HCT116 (cell line): ENCODE measurements around the gene TPX2. TPM values are rescaled to one million over a fixed set of nuclear protein-coding genes. Genes with fewer than 3 reads are reported as not detected.
A peak's percentile ranks its signal among the peaks of the same experiment; 100 is the strongest.

ENCODE experiments used
- ATAC-seq: fragments of 200-7000 bp; cut with Tn5 transposase; 2 replicates; pipeline ENCODE4 v1.9.1; 2020; ENCODE audit warnings: mild to moderate bottlenecking, moderate library complexity
- BruUV-seq: library from RNA; stranded (reverse); fragments of 400-500 nt; replicated peaks from 2 replicates; lab custom pipeline; 2021; lab: Mats Ljungman, UMichigan
- CTCF ChIA-PET: fragments of 300-600 bp; sonication (Branson Sonifier 250); formaldehyde crosslinking; loops from one replicate; lab custom pipeline; 2021; ENCODE audit warnings: antibody characterized with exemption; lab: Charles Lee
- POLR2A ChIA-PET: fragments of 300-600, 350-600 bp; sonication (Branson Sonifier 250); formaldehyde crosslinking; loops from one replicate; lab custom pipeline; 2021; ENCODE audit warnings: antibody characterized with exemption; lab: Charles Lee
- RAD21 ChIA-PET, 2 experiments: fragments of 300-600 bp; sonication (Branson Sonifier 250); formaldehyde crosslinking; loops; one replicate each; lab custom pipeline; 2023; ENCODE audit warnings: low total read pairs in 2 of 2; ENCODE audit not compliant: uncharacterized antibody in 2 of 2, unreplicated experiment in 2 of 2, low non-redundant PET in 1 of 2; lab: Charles Lee
- DNase-seq: peaks from one replicate; pipeline ENCODE4 v3.0.0-alpha.2; 2010; ENCODE audit warnings: low read depth, low spot score
- H2AFZ ChIP-seq: fragments of 200-600 bp; shearing (Covaris generic), sonication (generic); 2 replicates; pipeline ENCODE4 v1.6.1; 2017; ENCODE audit warnings: low read depth, mixed run types, mixed read lengths, antibody characterized with exemption, low read length; ENCODE audit not compliant: poor library complexity, severe bottlenecking
- H3K27ac ChIP-seq: 2 replicates; pipeline ENCODE4 v1.5.1; 2012; ENCODE audit warnings: low read depth, low read length
- H3K27me3 ChIP-seq: fragments of 200-600 bp; sonication (generic); 2 replicates; pipeline ENCODE4 v1.6.1; 2016; ENCODE audit warnings: mixed run types, low read length, mixed read lengths; ENCODE audit not compliant: insufficient read depth
- H3K36me3 ChIP-seq, 2 experiments: fragments of 200-500 bp in 1 of 2; fragments of 200-600 bp in 1 of 2; sonication (Bioruptor generic) in 1 of 2; sonication (generic) in 1 of 2; 2 replicates each; pipeline versions ENCODE4 v1.5.1 to v1.6.1; 2014 to 2016; ENCODE audit warnings: low read length in 2 of 2, inconsistent platforms in 1 of 2, mixed read lengths in 1 of 2, mixed run types in 1 of 2; ENCODE audit not compliant: insufficient read depth in 2 of 2, control insufficient read depth in 1 of 2
- H3K4me1 ChIP-seq, 2 experiments: fragments of 200-600 bp in 1 of 2; sonication (generic) in 1 of 2; 2 replicates each; pipeline versions ENCODE4 v1.5.1 to v1.6.1; 2012 to 2017; ENCODE audit warnings: low read length in 2 of 2, inconsistent platforms in 1 of 2, mild to moderate bottlenecking in 1 of 2, mixed read lengths in 1 of 2, mixed run types in 1 of 2, moderate library complexity in 1 of 2; ENCODE audit not compliant: insufficient read depth in 2 of 2, control insufficient read depth in 1 of 2
- H3K4me2 ChIP-seq: fragments of 200-600 bp; sonication (generic); 2 replicates; pipeline ENCODE4 v1.6.1; 2017; ENCODE audit warnings: mixed run types, low read length, mixed read lengths
- H3K4me3 ChIP-seq, 2 experiments: fragments of 200-600 bp in 1 of 2; sonication (generic) in 1 of 2; replicated peaks in 1 of 2; 2 replicates each; pipeline ENCODE4 v1.5.1; 2011 to 2016; ENCODE audit warnings: low read length in 2 of 2, control low read depth in 1 of 2, low read depth in 1 of 2, mild to moderate bottlenecking in 1 of 2, mixed read lengths in 1 of 2, mixed run types in 1 of 2
- H3K79me2 ChIP-seq: fragments of 200-600 bp; sonication (generic); 2 replicates; pipeline ENCODE4 v1.6.1; 2017; ENCODE audit warnings: mild to moderate bottlenecking, mixed run types, low read length, moderate library complexity, mixed read lengths; ENCODE audit not compliant: insufficient read depth
- H3K9ac ChIP-seq: fragments of 200-600 bp; sonication (generic); 2 replicates; pipeline ENCODE4 v1.6.1; 2016; ENCODE audit warnings: low read length, mixed read lengths
- H3K9me2 ChIP-seq: fragments of 200-600 bp; sonication (generic), shearing (Covaris generic); 2 replicates; pipeline ENCODE4 v1.6.1; 2017; ENCODE audit warnings: mixed run types, mild to moderate bottlenecking, moderate library complexity; ENCODE audit not compliant: insufficient read depth
- H3K9me3 ChIP-seq, 2 experiments: fragments of 200-500 bp in 1 of 2; fragments of 200-600 bp in 1 of 2; sonication (Bioruptor generic) in 1 of 2; sonication (generic) in 1 of 2; 2 replicates each; pipeline ENCODE4 v1.6.1; 2014 to 2017; ENCODE audit warnings: low read length in 2 of 2, mixed read lengths in 2 of 2, inconsistent platforms in 1 of 2, low read depth in 1 of 2, mild to moderate bottlenecking in 1 of 2, mixed run types in 1 of 2, moderate library complexity in 1 of 2; ENCODE audit not compliant: control insufficient read depth in 1 of 2, insufficient read depth in 1 of 2
- H4K20me1 ChIP-seq: fragments of 200-600 bp; sonication (generic), shearing (Covaris generic); 2 replicates; pipeline ENCODE4 v1.6.1; 2017; ENCODE audit warnings: mixed run types, mild to moderate bottlenecking, moderate library complexity; ENCODE audit not compliant: insufficient read depth
- ATF3 ChIP-seq: IDR thresholded peaks from 2 replicates; pipeline ENCODE4 v1.6.1; 2012
- CBX3 ChIP-seq: IDR thresholded peaks from 2 replicates; pipeline ENCODE4 v1.6.1; 2012; ENCODE audit warnings: low read depth
- CEBPB ChIP-seq: IDR thresholded peaks from 2 replicates; pipeline ENCODE4 v1.6.1; 2012; ENCODE audit warnings: low read depth
- ELF1 ChIP-seq: IDR thresholded peaks from 2 replicates; pipeline ENCODE4 v1.6.1; 2012; ENCODE audit warnings: low read depth, borderline replicate concordance
- SIN3A ChIP-seq: IDR thresholded peaks from 2 replicates; pipeline ENCODE4 v1.6.1; 2012; ENCODE audit warnings: low read depth
- SP1 ChIP-seq: IDR thresholded peaks from 2 replicates; pipeline ENCODE4 v1.6.1; 2012; ENCODE audit warnings: low read depth
- SRF ChIP-seq: IDR thresholded peaks from 2 replicates; pipeline ENCODE4 v1.6.1; 2012; ENCODE audit warnings: low read depth
- TCF7L2 ChIP-seq: IDR thresholded peaks from 2 replicates; pipeline ENCODE4 v1.7.0; 2011; ENCODE audit warnings: borderline replicate concordance, inconsistent platforms; ENCODE audit not compliant: insufficient read depth, insufficient read length; ENCODE audit errors: extremely low read depth
- ZFX ChIP-seq: fragments of 450-650 bp; IDR thresholded peaks from 2 replicates; pipeline ENCODE4 v1.6.1; 2017
- ZNF274 ChIP-seq: fragments of 200-500 bp; sonication (Bioruptor generic); IDR thresholded peaks from 2 replicates; pipeline ENCODE4 v1.6.1; 2014; ENCODE audit warnings: mild to moderate bottlenecking, low read depth, low read length, inconsistent platforms
- intact Hi-C: fragments of 100-400 bp; cut with micrococcal nuclease; formaldehyde crosslinking; loops from 2 replicates; pipeline ENCODE4 v1.10.0; 2022
- total RNA-seq: library from RNA; stranded (reverse); gene quantifications from one replicate; pipeline ENCODE4 v1.2.1, GENCODE V29; 2021; ENCODE audit not compliant: unreplicated experiment
- TF ChIP-seq, protein P1 (sequence below), 3 experiments: fragments of 200-600 bp in 1 of 3; sonication (generic) in 1 of 3; IDR thresholded peaks in 2 of 3; conservative IDR thresholded peaks in 1 of 3; 2 replicates each; pipeline ENCODE4 v1.5.1; 2012 to 2017; ENCODE audit warnings: low read depth in 2 of 3, low read length in 2 of 3, antibody characterized with exemption in 1 of 3, borderline replicate concordance in 1 of 3, control low read depth in 1 of 3, mild to moderate bottlenecking in 1 of 3, mixed read lengths in 1 of 3, mixed run types in 1 of 3, moderate library complexity in 1 of 3; ENCODE audit not compliant: insufficient read depth in 1 of 3

The TPX2 gene
- total RNA-seq, 1 experiment from 2014 or later: 163 TPM

DNA sequence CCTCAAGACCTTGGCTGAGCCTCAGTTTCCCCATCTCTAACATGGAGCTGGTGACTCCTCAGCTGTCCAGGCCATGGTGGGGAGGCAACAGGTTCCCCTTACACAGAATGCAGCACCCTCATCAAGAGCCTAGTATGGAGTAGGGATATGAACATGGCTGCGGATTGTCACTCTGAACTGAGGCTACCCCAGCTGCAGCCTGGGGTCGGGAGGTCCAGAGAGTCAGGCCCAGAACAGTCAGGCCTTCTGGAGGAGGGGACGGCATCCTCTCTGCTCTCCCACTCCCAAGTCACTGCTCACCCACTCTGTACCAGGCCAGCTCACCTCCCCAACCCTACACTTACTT, 107.7 kb downstream of the TPX2 start:
- no peaks in the 10 kb centered on the region for H3K9me3 ChIP-seq
- H3K27ac ChIP-seq: no peak overlapping the region
- no peaks in the 10 kb centered on the region for H4K20me1 ChIP-seq
- no peaks in the 10 kb centered on the region for H3K27me3 ChIP-seq
- ChIA-PET POLR2A (interaction anchor here (0.9 kb wide), 1 partner anchor 105 kb away, joined by 3 read pairs; the partner anchor contains the start of gene PDRG1), CTCF (interaction anchor here (0.8 to 2.9 kb wide), 16 partner anchors 8 to 244 kb away, joined by 3 to 20 read pairs (median 4); partner anchors contain the start of gene PDRG1), RAD21 (interaction anchor here (0.5 to 1.2 kb wide), 4 partner anchors 24 to 291 kb away, joined by 3 to 6 read pairs (median 4); no protein-coding TSS in a partner anchor)
- H2AFZ ChIP-seq: no peak overlapping the region
- no peaks in the 10 kb centered on the region for H3K79me2 ChIP-seq
- no peaks in the 10 kb centered on the region for H3K9me2 ChIP-seq
- DNase-seq (no peak), ATAC-seq (no peak; the same call in 1 of the 2 replicates)
- H3K4me1 ChIP-seq: peaks cover 10 to 15% of the 10 kb centered on the region in 2 experiments
- H3K4me3 ChIP-seq: no peak overlapping the region
- BruUV-seq: no TSS peak
- no peak overlapping the region for H3K9ac ChIP-seq
- H3K4me2 ChIP-seq: no peak overlapping the region
- H3K36me3 ChIP-seq: no peaks in the 10 kb centered on the region
- TF ChIP-seq CBX3: no peak
- TF ChIP-seq ELF1: no peak
- TF ChIP-seq, protein P1, sequence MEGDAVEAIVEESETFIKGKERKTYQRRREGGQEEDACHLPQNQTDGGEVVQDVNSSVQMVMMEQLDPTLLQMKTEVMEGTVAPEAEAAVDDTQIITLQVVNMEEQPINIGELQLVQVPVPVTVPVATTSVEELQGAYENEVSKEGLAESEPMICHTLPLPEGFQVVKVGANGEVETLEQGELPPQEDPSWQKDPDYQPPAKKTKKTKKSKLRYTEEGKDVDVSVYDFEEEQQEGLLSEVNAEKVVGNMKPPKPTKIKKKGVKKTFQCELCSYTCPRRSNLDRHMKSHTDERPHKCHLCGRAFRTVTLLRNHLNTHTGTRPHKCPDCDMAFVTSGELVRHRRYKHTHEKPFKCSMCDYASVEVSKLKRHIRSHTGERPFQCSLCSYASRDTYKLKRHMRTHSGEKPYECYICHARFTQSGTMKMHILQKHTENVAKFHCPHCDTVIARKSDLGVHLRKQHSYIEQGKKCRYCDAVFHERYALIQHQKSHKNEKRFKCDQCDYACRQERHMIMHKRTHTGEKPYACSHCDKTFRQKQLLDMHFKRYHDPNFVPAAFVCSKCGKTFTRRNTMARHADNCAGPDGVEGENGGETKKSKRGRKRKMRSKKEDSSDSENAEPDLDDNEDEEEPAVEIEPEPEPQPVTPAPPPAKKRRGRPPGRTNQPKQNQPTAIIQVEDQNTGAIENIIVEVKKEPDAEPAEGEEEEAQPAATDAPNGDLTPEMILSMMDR (IDR thresholded peaks at IDR 0.05 in 2 of 3, conservative IDR thresholded peaks at IDR 0.05 in 1 of 3; ENCODE audit: borderline replicate concordance in 1 of 3, insufficient read depth in 1 of 3, low read depth in 2 of 3, low read length in 2 of 3): peak in 1 of 3 experiments; percentile 16; a peak in 1 of 6 replicates
- intact Hi-C loops: loop anchor here (1.0 kb wide), 1 partner anchor 23 kb away; no protein-coding TSS in a partner anchor

DNA sequence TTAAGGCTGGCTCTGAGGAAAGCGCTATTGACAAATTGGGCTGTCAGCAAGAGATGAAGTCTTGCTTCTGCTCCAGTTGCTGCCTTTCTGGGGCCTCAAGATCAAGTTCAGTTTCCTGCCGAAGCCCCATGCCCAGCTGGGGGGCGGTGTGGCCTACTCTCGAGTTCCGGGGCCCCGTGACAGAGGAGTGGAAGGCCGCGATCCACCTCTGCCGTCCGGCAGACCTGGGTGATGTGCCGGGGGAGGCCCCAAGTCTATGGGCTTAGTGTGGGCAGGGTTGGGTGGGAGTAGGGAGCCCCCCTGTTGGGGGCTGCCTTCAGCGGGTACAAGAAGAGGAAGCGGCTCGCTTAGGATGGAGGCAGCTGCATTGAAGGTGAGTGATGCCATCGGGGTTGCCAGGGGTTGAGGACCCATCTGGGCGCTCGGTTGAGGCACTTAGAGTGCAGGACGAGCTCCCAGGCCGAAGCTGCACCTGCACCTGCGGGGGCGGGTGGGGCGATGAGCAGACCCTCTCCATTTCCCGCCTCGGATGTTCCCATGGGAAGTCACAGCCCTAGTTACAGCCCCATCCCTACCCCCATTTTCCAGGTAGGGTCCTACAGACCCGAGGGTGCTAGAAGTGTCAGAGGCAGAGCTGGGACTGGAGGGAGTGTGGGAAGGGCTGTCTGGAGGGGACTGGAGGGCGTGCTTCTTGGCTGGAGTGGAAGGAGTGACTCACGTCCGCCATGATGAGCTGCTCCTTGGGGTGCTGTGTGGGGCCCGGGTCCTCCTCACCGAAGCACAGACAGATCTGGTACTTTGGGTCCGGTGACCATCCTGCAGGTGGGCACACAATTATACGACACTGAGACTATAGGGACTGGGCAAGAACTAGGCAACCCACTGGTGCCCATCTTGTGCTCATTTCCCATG, 109.3 kb downstream of the TPX2 start:
- TF ChIP-seq ZFX: no peak
- TF ChIP-seq SIN3A: no peak
- TF ChIP-seq ZNF274: no peak
- no peak for TF ChIP-seq SRF
- no peak for TF ChIP-seq CEBPB
- no peak for TF ChIP-seq ATF3
- TF ChIP-seq TCF7L2: no peak
- TF ChIP-seq SP1: no peak
- TF ChIP-seq, all 23 proteins: peak for 0
- ChIA-PET CTCF (interaction anchor here (0.6 to 2.9 kb wide), 4 partner anchors 11 to 495 kb away, joined by 3 to 20 read pairs (median 4); no protein-coding TSS in a partner anchor), RAD21 (no interaction called here), POLR2A (no interaction called here)
- H3K9me2 ChIP-seq: no peaks in the 10 kb centered on the region
- no peak overlapping the region for H2AFZ ChIP-seq
- no peaks in the 10 kb centered on the region for H3K36me3 ChIP-seq
- H3K4me1 ChIP-seq: no peaks in the 10 kb centered on the region
- no TSS peak for BruUV-seq
- H3K4me3 ChIP-seq: no peak overlapping the region
- intact Hi-C loops: no loop called here
- no peak overlapping the region for H3K9ac ChIP-seq
- H3K27me3 ChIP-seq: no peaks in the 10 kb centered on the region
- H4K20me1 ChIP-seq: no peaks in the 10 kb centered on the region
- H3K79me2 ChIP-seq: no peaks in the 10 kb centered on the region
- no peak for ATAC-seq
- no peak overlapping the region for H3K4me2 ChIP-seq
- DNase-seq: no peak
- no peak overlapping the region for H3K27ac ChIP-seq
- no peaks in the 10 kb centered on the region for H3K9me3 ChIP-seq
